GM18508 (cell line): Measurements from ENCODE around the gene ACOX1.
A peak's percentile ranks its signal among the peaks of the same experiment; 100 is the strongest.

ENCODE experiments used
- ATAC-seq: cut with Tn5 transposase; IDR thresholded peaks from one replicate; pipeline ENCODE4 v1.9.1; 2021; ENCODE audit warnings: moderate number of reproducible peaks; ENCODE audit not compliant: insufficient read depth, unreplicated experiment

ACOX1 gene

GRCh38 chr17:75978938-75979704 is at the start of gene ACOX1, which contains the start of gene TEN1:
Gene ACOX1, minus strand, starts transcription at chr17:75979166. Its CDS starts 93 bp downstream, at chr17:75979073.
Gene TEN1, plus strand, starts transcription at chr17:75979240. Its CDS starts 6,953 bp downstream, at chr17:75986193.
- ATAC-seq = peak; percentile 53

- no peak for ATAC-seq
Observed at GRCh38 chr17:76027159-76027839, 48.3 kb upstream of the ACOX1 start, which contains the start of gene EVPL. Gene EVPL, minus strand, starts transcription at chr17:76027306. Its CDS starts 108 bp downstream, at chr17:76027198.

GRCh38 chr17:76026714-76027158 is 47.8 kb upstream of the ACOX1 start:
- ATAC-seq = no peak

- ATAC-seq = no peak
Observed at GRCh38 chr17:76025294-76025693, 46.3 kb upstream of the ACOX1 start.

- ATAC-seq = no peak
Observed at GRCh38 chr17:76024353-76024752, 45.4 kb upstream of the ACOX1 start.

- ATAC-seq = no peak
Observed at GRCh38 chr17:76023900-76024237, 44.9 kb upstream of the ACOX1 start.

- ATAC-seq = no peak
Observed at GRCh38 chr17:76022973-76023899, 44.3 kb upstream of the ACOX1 start.

GRCh38 chr17:76022285-76022684 is 43.3 kb upstream of the ACOX1 start:
- ATAC-seq = no peak

- ATAC-seq = no peak
Observed at GRCh38 chr17:76019833-76020467, 41.0 kb upstream of the ACOX1 start.

- ATAC-seq = no peak
Observed at GRCh38 chr17:76018801-76019200, 39.8 kb upstream of the ACOX1 start.

- no peak for ATAC-seq
Observed at GRCh38 chr17:76018340-76018680, 39.3 kb upstream of the ACOX1 start.

- no peak for ATAC-seq
Observed at GRCh38 chr17:76017481-76018339, 38.7 kb upstream of the ACOX1 start.

GRCh38 chr17:76014925-76015261 is 35.9 kb upstream of the ACOX1 start:
- ATAC-seq = no peak

- no peak for ATAC-seq
Observed at GRCh38 chr17:76014100-76014924, 35.3 kb upstream of the ACOX1 start.

- no peak for ATAC-seq
Observed at GRCh38 chr17:76013377-76013932, 34.5 kb upstream of the ACOX1 start.

- ATAC-seq = no peak
Observed at GRCh38 chr17:76011951-76012350, 33.0 kb upstream of the ACOX1 start.

- no peak for ATAC-seq
Observed at GRCh38 chr17:76009969-76010661, 31.1 kb upstream of the ACOX1 start.

GRCh38 chr17:76009447-76009846 is 30.5 kb upstream of the ACOX1 start:
- ATAC-seq = no peak
